Stomach smooth muscle (tissue), 2 donors: Measurements from ENCODE around the gene MRPS18B.
"Not testable (repeated sequence)": the region's sequence is repeated elsewhere in the genome, so short reads cannot be mapped to it uniquely, and the experiment has no call there.

Experiments used
- H3K27ac ChIP-seq: one replicate; pipeline ENCODE4 v1.7.0; 2013; ENCODE audit warnings: mild to moderate bottlenecking, low read length, inconsistent platforms
- H3K27me3 ChIP-seq, 2 donors: one replicate each; pipeline ENCODE4 v1.7.0; 2013; ENCODE audit warnings: low read length in 2 of 2; ENCODE audit not compliant: insufficient read depth in 2 of 2, control insufficient read depth in 1 of 2
- H3K36me3 ChIP-seq, 2 donors: one replicate each; pipeline ENCODE4 v1.7.0; 2013; ENCODE audit warnings: low read length in 2 of 2; ENCODE audit not compliant: control insufficient read depth in 2 of 2, insufficient read depth in 2 of 2
- H3K4me1 ChIP-seq: one replicate; pipeline ENCODE4 v1.7.0; 2013; ENCODE audit warnings: low read length; ENCODE audit not compliant: control insufficient read depth, insufficient read depth
- H3K4me3 ChIP-seq, 2 donors: one replicate each; pipeline ENCODE4 v1.7.0; 2013; ENCODE audit warnings: low read length in 2 of 2
- H3K9ac ChIP-seq, 2 donors: one replicate each; pipeline ENCODE4 v1.7.0; 2013; ENCODE audit warnings: low read length in 2 of 2, mild to moderate bottlenecking in 1 of 2
- H3K9me3 ChIP-seq, 2 donors: one replicate each; pipeline ENCODE4 v1.7.0; 2013; ENCODE audit warnings: low read length in 2 of 2; ENCODE audit not compliant: control insufficient read depth in 2 of 2
- donor health status: healthy.
- donor health status: Pancreatic carcinoma.

MRPS18B gene

DNA sequence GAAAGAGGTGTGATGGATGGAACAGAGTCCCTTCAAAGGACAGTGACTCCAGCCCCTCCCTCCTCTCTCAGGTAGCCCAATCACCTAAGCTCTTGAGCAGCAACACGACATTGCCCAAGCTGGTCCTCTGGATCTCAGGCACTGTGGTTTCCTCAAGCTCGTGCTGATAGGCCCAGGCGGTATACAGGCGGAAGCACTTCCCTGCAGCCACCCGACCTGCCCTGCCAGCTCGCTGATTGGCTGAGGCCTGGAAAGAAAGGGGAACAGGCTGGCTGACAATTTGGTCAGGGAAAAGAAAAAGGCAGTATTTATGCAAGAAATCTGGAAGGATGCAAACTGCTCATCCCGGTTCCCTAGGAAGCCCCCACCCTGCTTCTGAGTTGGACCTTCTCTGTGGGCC lies 38.9 kb downstream of the MRPS18B start:
- no peaks in the 10 kb centered on the region for H3K27me3 ChIP-seq
- no peaks in the 10 kb centered on the region for H3K9me3 ChIP-seq
- H3K9ac ChIP-seq, result no peak overlapping the region
- no peak overlapping the region for H3K27ac ChIP-seq
- no peak overlapping the region for H3K4me3 ChIP-seq
- peaks cover 76 to 84% of the 10 kb centered on the region in 2 donors for H3K36me3 ChIP-seq
- H3K4me1 ChIP-seq, result no peaks in the 10 kb centered on the region

DNA sequence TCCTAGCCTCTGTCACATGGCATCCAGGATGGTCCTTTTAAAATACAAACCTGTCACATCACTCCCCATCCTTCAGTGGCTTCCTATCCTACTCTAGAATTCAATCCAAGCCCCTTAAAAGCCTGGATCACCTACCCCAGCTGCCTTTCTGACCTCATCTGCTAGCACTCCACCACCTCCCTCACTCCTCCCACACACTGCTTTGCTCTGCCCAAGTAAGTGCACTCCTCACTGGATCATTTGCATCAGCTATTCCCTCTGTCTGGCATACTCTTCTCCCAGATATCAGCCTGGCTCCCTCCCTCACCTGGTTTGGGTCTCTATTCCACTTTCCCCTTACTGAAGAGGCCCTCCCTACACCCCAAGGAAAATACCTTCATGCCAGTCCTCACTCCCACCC lies 39.8 kb downstream of the MRPS18B start:
- Histone ChIP-seq H3K36me3 (peaks cover 78 to 85% of the 10 kb centered on the region in 2 donors), H3K9me3 (no peaks in the 10 kb centered on the region)

DNA sequence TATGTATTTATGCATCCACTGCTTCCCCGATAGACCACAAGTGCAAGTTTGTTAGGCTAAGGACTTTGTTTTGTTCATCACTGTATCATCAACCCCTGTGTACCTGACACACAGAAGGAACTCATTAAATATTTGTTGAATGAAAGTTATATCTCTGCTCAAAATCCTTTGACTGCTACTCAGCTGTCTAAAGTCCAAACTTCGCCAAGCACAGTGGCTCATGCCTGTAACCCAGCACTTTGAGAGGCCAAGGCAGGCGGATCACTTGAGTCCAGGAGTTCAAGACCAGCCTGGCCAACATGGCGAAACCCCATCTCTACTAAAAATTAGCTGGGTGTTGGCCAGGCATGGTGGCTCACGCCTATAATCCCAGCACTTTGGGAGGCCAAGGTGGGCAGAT lies 40.3 kb downstream of the MRPS18B start:
- not testable (repeated sequence) for H3K4me3 ChIP-seq, H3K4me1 ChIP-seq, H3K9ac ChIP-seq, H3K27me3 ChIP-seq, H3K27ac ChIP-seq, H3K9me3 ChIP-seq
- peaks cover 79 to 85% of the 10 kb centered on the region in 2 donors for H3K36me3 ChIP-seq

More for the DNA sequence above, 39.8 kb downstream of the MRPS18B start:
- no peak overlapping the region for H3K4me3 ChIP-seq
- H3K27me3 ChIP-seq, result no peaks in the 10 kb centered on the region
- H3K4me1 ChIP-seq, result no peaks in the 10 kb centered on the region
- H3K9ac ChIP-seq, result no peak overlapping the region
- no peak overlapping the region for H3K27ac ChIP-seq

DNA sequence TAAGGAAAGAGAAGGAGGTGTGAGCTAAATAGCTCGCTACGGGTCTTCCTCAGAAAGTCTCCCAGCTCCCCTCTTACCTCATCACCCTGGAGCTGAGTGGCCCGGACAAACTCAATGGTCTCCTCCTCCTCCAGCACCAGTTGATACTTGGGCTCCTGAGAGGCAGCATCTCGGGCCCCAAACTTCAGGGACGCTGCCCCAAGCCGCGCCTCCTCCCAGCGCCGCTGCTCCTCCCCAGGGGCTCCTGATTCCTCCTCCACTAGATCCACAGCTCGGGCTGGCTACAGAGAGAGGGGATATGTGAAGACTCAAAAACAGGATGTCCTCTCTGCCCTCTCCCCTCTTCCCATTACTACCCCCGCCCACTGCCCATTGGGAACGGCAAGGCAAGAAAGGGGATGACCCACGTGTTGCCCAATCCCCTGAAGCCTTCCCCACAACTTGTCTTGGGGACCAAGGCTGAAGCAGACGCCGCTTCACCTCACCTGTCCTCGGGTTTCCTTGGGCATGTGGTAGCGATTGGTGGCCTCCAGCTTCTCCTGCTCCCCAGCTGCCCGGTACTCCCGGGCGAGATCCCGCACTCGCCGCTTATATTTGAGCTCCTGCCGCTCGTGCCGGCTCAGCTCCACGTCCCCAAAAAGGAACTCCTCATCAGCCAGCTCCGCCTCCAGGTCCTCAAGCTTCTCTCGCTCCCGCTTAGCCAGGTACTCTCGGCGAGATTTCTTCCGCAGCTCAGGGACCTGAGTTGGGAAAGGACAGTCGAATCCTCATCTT lies 47.5 kb downstream of the MRPS18B start:
- no peak overlapping the region for H3K4me3 ChIP-seq
- no peak overlapping the region for H3K9ac ChIP-seq
- peaks cover 48 to 49% of the 10 kb centered on the region in 2 donors for H3K36me3 ChIP-seq
- H3K27me3 ChIP-seq, result no peaks in the 10 kb centered on the region
- no peaks in the 10 kb centered on the region for H3K9me3 ChIP-seq
- no peaks in the 10 kb centered on the region for H3K4me1 ChIP-seq
- no peak overlapping the region for H3K27ac ChIP-seq

DNA sequence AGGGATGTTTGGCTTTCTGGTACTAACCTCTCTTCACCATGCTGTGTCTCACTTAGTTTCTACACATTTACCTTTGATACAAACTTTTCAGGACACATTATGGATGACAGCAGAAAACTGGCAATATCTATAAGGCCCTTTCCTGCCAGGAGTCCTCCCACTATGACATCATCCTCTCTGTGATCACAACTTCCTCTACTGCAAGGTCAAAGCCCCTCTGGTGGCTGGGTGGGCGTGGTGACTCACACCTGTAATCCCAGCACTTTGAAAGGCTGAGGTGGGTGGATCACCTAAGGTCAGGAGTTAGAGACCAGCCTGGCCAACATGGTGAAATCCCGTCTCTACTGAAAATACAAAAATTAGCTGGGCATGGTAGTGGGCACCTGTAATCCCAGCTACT lies 48.7 kb downstream of the MRPS18B start:
- not testable (repeated sequence) for H3K4me3 ChIP-seq, H3K9ac ChIP-seq, H3K27ac ChIP-seq, H3K27me3 ChIP-seq, H3K4me1 ChIP-seq, H3K9me3 ChIP-seq
- H3K36me3 ChIP-seq, result peaks cover 54 to 59% of the 10 kb centered on the region in 2 donors

DNA sequence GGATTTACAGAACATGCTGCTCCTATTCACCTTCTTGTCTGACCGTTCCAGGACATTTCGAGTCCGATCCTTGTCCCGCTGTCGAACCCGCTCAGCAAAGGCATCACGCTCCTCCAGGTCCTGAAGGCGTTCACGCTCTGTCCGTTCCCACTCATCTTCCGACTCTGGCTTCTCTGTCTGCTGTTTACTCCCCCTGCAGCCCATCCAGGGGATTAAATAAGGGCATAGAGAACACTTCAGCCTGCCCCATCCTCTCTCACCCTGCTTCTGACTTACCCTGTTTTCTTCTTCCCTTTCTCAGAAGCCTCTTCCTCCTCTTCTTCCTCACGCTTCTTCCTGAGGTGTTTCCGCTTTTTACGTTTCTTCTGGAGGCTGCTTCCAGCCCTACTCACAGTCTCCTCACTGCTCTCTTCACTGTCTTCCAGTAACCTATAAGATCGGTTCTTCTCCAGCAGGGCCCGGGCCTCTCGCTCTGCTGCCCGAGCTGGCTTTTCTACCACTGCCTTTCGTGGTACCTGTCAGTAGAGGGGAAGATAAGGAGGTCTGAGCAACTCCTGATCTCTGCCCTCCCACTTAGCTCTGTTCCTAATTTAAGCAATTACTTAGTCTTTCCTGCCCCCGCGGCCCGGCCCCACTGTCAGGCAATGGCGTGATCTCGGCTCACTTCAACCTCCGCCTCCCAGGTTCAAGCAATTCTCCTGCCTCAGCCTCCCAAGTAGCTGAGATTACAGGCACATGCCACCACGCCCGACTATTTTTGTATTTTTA lies 53.3 kb downstream of the MRPS18B start:
- no peak overlapping the region for H3K9ac ChIP-seq
- peak overlapping the region in 1 of 2 donors; percentile 15 for H3K4me3 ChIP-seq
- peaks cover 18 to 27% of the 10 kb centered on the region in 2 donors for H3K36me3 ChIP-seq
- H3K27ac ChIP-seq, result no peak overlapping the region
- H3K4me1 ChIP-seq, result peaks cover 14% of the 10 kb centered on the region
- no peaks in the 10 kb centered on the region for H3K27me3 ChIP-seq
- H3K9me3 ChIP-seq, result no peaks in the 10 kb centered on the region

DNA sequence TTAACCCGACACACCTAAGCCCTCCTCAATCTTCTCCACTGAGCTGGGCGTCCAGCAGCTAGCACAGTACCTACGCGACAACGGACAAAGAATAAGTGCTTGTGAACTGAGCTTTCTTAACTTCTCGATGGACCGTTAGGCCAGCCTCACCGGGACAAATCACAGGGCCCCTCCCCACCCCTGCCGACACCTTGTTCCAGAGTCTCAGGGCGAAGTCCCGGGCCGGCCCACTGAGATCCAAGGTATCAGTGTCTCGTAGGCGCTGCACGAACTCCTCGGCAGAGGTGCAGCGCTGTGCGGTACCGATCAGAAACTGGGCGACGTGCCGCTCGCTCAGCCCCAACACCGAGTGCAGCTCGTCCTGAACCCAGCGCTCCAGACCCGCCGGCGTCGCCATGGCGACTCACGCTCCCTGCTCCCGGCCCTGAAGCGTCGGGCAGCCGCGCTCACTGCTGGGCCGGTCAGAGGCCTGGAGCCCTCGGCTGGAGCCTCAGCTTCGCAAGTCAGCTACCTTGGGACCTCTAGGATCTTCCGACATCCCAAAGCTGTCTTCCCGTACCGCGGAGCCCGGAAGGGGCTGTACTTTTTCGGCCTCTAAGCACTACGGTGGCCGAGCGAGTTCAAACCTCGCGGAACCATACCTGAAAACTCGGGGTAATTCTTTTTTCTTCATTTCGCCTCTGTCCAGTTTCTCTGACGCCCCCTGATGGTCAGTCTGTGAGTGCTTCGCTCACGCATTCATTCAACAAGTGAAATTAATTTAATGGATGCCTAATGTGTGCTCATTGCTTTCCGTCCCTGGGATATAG lies 55.0 kb downstream of the MRPS18B start, which contains the start of gene DHX16:
Gene DHX16, minus strand, starts transcription at position 562 of the 809 bp plus-strand sequence. Its CDS starts 165 bp downstream, at position 397.
- Histone ChIP-seq H3K4me1 (peaks cover 14% of the 10 kb centered on the region), H3K9me3 (no peaks in the 10 kb centered on the region), H3K27ac (peak within 1 kb of the TSS; percentile 58), H3K9ac (peak within 1 kb of the TSS; percentile 87 to 95), H3K27me3 (no peaks in the 10 kb centered on the region), H3K4me3 (peak within 1 kb of the TSS; percentile 99 to 100), H3K36me3 (peaks cover 28 to 40% of the 10 kb centered on the region in 2 donors)
